IMR-90 (cell line): Measurements from ENCODE around the gene CCDC9.

ENCODE experiments used
- BHLHE40 ChIP-seq: fragments of 150-350 bp; IDR thresholded peaks from 2 replicates; pipeline ENCODE4 v1.6.1; 2016; ENCODE audit warnings: mild to moderate bottlenecking, low read depth, low read length
- CEBPB ChIP-seq: IDR thresholded peaks from 2 replicates; pipeline ENCODE4 v1.6.1; 2012; ENCODE audit warnings: low read depth, low read length, improper control_type of control experiment
- CTCF ChIP-seq: conservative IDR thresholded peaks from 2 replicates; pipeline ENCODE4 v1.5.1; 2012; ENCODE audit warnings: mild to moderate bottlenecking, low read depth, low read length, improper control_type of control experiment
- MAZ ChIP-seq: IDR thresholded peaks from 2 replicates; pipeline ENCODE4 v1.6.1; 2012; ENCODE audit warnings: low read depth, mild to moderate bottlenecking, low read length, improper control_type of control experiment, moderate library complexity, borderline replicate concordance
- MXI1 ChIP-seq: IDR thresholded peaks from 2 replicates; pipeline ENCODE4 v1.6.1; 2012; ENCODE audit warnings: low read depth, mild to moderate bottlenecking, low read length, moderate library complexity, borderline replicate concordance
- POLR2A ChIP-seq: IDR thresholded peaks from 2 replicates; pipeline ENCODE4 v1.6.1; 2012; ENCODE audit warnings: mild to moderate bottlenecking, low read depth, low read length
- RAD21 ChIP-seq: IDR thresholded peaks from 2 replicates; pipeline ENCODE4 v1.6.1; 2012; ENCODE audit warnings: low read length, improper control_type of control experiment
- RCOR1 ChIP-seq: IDR thresholded peaks from 2 replicates; pipeline ENCODE4 v1.6.1; 2012; ENCODE audit warnings: mild to moderate bottlenecking, low read length, improper control_type of control experiment; ENCODE audit not compliant: insufficient replicate concordance
- RFX5 ChIP-seq: IDR thresholded peaks from 2 replicates; pipeline ENCODE4 v1.8.0; 2012; ENCODE audit warnings: low read depth, mild to moderate bottlenecking, low read length, moderate library complexity
- SMC3 ChIP-seq: fragments of 150-350 bp; IDR thresholded peaks from 2 replicates; pipeline ENCODE4 v1.6.1; 2016; ENCODE audit warnings: low read depth, mild to moderate bottlenecking, antibody characterized with exemption, low read length, moderate library complexity
- USF2 ChIP-seq: fragments of 150-350 bp; IDR thresholded peaks from 2 replicates; pipeline ENCODE4 v1.6.1; 2017; ENCODE audit warnings: mild to moderate bottlenecking, antibody characterized with exemption, low read length, low read depth

GRCh38 chr19:47313754-47314295 lies 57.5 kb downstream of the CCDC9 start:
- TF ChIP-seq CTCF, result no peak
- no peak for TF ChIP-seq POLR2A
- TF ChIP-seq BHLHE40, result no peak
- TF ChIP-seq USF2, result no peak
- TF ChIP-seq RAD21, result no peak
- no peak for TF ChIP-seq RCOR1
- no peak for TF ChIP-seq SMC3
- TF ChIP-seq RFX5, result no peak
- TF ChIP-seq CEBPB, result no peak
- no peak for TF ChIP-seq MXI1
- TF ChIP-seq MAZ, result no peak
